HG02885 (cell line): Measurements from ENCODE around the gene SDHD.
"Not testable (repeated sequence)": the region's sequence is repeated elsewhere in the genome, so short reads cannot be mapped to it uniquely, and the experiment has no call there.

Experiments
- ATAC-seq: cut with Tn5 transposase; IDR thresholded peaks from one replicate; pipeline ENCODE4 v1.9.1; 2021; ENCODE audit warnings: mild to moderate bottlenecking; ENCODE audit not compliant: unreplicated experiment, poor library complexity

SDHD gene

GRCh38 chr11:112086422-112087191 lies at the start of gene SDHD, which contains the start of gene TIMM8B:
TSS of gene SDHD (plus strand) at chr11:112086873. CDS start at chr11:112086908, 35 bp downstream.
TSS of gene TIMM8B (minus strand) at chr11:112086756. CDS start at chr11:112086723, 33 bp downstream.
- peak; percentile 92 for ATAC-seq

GRCh38 chr11:112037527-112037926 lies 49.1 kb upstream of the SDHD start:
- no peak for ATAC-seq

DNA sequence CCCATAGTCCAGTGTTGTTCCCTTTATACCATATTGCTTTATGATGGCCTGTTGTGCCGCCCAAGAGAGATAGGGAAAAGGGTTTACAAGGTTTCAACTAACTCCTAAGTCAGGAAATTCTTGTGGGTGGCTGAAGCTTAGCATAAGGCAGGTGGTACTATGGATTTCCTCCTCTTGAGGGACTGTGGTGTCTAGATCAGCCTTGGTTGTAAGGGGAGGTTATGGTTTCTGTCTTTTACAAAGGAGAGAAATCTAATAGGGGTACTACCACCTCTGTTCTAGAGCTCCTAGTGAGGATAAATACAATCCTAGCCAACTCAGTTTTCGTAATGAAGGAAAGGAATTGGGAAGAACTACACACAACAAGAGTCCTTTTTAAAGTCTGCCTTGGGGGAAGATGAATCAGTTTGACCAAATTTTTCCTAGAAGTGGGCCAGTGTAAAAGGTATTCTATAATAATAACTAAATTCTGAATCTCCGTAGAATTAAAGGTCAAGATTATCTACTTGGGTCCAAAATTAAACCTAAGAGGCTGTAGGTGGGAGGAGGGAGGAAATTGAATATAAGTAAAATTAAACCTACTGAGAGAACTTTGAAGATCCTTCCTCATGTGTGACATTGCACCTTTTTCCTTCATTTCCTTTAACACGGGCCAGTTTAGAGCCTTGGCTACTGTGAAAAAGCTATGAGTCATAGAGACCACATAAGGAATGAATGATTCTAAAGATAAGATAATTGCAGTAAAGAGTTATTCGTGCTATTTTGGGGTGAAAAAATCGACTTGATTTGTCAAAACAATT lies 44.3 kb upstream of the SDHD start:
- no peak for ATAC-seq

DNA sequence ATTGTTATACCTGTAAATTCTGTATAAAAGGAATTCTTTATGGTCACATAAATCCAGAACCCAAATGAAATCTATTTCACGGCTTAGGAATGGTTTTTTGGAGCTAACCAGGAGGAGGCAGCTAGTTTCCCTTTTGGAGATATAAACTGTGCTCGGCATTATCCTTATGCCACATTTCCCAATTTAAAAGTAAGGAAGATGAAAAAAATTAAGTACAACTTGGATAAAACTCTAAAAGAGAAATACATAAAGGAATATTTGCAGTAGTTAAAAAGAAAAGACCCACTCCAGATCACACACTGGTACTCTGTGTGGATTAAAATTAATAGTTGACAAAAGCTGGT lies 43.7 kb upstream of the SDHD start:
- ATAC-seq, result no peak

GRCh38 chr11:112044961-112045360 lies 41.7 kb upstream of the SDHD start:
- no peak for ATAC-seq

GRCh38 chr11:112046647-112047046 lies 40.0 kb upstream of the SDHD start:
- not testable (repeated sequence) for ATAC-seq

DNA sequence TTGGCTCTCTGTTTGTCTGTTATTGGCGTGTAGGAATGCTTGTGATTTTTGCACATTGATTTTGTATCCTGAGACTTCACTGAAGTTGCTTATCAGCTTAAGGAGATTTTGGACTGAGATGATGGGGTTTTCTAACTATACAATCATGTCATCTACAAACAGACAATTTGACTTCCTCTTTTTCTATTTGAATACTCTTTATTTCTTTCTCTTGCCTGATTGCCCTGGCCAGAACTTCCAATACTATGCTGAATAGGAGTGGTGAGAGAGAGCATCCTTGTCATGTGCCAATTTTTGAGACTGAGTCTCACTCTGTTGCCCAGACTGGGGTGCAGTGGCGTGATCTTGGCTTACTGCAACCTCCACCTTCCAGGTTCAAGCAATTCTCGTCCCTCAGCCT lies 38.4 kb upstream of the SDHD start:
- not testable (repeated sequence) for ATAC-seq

DNA sequence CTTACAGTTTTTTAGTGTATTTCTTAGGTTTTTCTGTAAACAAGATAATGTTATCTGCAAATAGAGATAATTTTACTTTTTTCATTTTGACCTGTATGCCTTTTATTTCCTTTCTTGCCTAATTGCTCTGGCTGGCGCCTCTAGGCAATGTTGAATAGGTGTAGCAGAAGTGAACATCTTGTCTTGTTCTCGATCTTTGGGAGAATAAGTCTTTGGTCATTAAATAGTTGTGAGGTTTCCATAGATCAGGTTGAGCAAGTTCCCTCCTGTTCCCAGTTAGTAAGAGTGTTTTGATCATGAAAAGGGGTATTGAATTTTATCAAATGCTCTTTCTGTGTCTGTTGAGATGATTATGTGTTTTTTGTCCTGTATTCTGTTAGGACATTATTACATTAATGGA lies 36.9 kb upstream of the SDHD start:
- no peak for ATAC-seq

GRCh38 chr11:112050721-112051120 lies 36.0 kb upstream of the SDHD start:
- ATAC-seq, result peak; percentile 89

DNA sequence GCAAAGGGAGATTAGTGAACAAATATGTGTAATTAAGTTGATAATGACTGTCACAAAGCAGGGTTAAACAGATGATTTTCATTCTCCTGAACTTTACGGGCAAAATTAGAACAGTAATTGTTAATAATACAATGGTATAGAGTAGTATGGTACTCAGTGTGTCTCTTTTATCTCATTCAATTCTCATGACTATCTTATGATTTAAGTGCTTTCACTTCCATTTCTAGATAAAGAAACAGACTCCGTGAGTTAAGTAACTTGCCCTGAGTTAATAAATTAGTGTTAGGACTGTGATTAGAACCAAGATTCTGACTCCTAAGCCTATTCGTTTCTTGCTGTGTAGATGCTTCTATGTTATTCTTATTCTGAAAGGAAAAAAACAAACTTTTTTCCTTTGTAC lies 34.9 kb upstream of the SDHD start:
- ATAC-seq, result no peak

DNA sequence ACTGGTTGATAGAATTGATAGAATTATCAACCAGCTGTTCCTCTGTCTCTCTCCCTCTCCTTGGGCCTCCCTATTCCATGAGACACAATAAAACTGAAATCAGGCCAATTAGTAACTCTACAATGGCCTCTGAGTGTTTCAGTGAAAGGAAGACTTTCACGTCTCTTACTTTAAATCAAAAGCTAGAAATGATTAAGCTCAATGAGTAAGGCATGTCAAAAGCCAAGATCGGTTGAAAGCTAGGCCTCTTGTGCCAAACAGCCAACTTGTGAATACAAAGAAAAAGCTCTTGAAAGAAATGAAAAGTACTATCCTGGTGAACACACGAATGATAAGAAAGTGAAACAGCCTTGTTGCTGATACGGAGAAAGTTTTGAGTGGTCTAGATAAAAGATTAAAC lies 29.5 kb upstream of the SDHD start:
- ATAC-seq, result no peak

- ATAC-seq, result no peak
Observed at GRCh38 chr11:112058103-112058502, 28.6 kb upstream of the SDHD start.

GRCh38 chr11:112062923-112063322 lies 23.8 kb upstream of the SDHD start:
- ATAC-seq, result no peak

DNA sequence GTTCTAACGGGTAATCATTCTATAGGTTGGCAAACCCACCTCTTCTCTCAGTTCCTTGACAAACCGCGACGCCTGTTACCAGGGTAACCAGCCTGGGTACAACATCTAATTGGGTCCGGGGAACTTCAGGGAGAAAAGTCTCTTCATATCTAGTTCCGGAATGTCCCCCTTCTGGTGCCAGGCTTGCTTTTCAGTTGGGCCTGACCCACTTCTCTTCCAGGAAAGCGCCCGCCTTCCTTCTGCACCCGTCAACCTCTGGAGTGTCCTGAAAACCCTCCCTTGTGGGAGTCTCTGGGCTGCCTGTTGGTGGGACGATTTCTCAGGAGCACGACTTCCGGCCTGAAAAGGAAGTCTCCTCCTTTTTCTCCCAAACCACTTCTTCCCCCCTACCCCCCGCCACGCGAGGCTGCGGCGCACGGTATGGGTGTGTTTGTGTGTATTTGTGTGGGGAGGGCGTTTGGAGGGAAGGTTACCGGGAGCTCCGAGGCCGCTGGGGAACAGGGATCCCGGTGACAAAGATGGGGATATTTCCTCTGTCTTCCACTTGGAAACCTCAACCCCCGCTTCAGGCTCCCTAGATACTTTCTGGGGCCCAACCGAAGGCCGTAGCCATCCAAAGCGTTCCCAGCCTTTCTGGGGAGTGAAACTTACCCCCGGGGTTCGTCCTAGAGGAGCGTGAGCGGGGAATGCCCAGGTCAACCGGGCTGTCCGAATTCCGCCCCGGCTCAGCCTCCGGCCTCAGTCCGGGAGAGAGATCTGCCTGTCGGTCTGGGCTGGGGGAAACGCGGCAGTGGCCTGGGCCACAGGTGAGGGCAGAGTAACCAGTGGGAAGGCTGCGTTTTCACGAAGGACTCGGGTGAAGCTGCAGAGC lies 12.5 kb upstream of the SDHD start, which contains the start of the genes NKAPD1 and PIH1D2:
Gene NKAPD1, plus strand, starts transcription at position 359 of the 871 bp plus-strand sequence. CDS start 1,276 bp downstream, outside the sequence.
Gene PIH1D2, minus strand, starts transcription at position 77 of the 871 bp plus-strand sequence. CDS start 843 bp downstream, outside the sequence.
- ATAC-seq, result peak; percentile 90

DNA sequence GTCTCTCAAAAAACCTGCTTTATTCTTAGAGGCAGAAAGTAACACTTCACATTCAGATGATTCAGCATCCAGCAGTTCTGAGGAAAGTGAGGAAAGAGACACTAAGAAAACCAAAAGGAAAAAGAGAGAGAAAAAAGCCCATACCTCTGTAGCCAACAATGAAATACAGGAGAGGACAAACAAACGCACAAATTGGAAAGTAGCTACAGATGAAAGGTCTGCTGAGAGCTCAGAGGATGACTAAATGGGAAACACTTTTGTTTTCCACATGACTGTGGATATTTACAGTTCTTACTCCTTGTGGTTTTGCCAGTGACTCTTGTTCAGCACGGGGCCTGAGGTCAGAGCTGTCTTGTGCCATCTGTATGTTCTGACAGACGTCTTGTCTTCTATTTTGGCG lies 3.9 kb upstream of the SDHD start:
- no peak for ATAC-seq

DNA sequence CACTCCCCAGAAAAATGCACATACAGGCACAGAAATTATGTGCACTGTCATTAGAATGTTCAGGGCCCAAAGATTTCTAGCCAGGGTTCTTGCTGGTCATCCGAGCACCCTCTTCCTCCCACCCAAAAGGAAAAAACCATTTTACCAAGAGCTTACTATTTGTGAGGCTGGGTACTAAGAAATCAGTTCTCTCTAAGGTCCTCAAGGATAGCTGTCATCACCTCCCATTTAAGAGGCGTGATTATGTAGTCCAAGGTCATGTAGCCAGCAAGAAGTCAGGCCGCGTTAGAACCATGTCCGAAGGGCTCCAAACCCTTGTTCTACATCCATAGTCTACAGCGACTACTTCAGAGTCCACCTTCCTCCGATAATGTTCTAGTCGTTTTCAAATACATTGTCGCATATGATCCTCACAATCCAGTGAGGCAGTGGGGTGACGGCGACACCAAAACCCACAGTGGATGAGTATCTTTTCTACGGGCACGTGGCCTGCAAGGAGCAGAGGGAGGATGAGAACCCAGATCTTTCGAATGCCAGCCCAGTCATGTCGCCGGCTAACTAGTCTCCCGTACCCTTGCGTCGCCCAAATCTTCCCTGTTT lies 751 bp upstream of the SDHD start:
- ATAC-seq, result peak; percentile 34

DNA sequence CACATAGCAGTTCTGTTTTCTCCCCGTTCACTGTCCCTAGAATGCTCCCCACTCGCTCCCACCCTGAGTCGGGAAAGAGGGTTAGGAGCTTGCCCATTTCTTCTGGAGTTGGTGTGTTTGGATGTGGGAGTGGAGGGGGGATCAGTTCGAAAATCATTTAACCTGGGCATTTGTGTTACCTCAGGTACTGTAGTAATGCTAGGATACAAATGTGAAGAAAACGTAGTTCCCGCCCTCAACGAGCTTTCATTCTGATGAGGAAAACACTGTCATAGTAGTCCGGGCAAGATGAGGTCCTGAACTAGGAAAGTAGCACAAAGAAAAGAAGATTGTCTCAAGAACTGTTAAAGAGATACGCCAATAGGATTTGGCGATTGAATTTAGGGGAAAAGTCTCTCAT lies 539 bp downstream of the SDHD start:
- no peak for ATAC-seq

DNA sequence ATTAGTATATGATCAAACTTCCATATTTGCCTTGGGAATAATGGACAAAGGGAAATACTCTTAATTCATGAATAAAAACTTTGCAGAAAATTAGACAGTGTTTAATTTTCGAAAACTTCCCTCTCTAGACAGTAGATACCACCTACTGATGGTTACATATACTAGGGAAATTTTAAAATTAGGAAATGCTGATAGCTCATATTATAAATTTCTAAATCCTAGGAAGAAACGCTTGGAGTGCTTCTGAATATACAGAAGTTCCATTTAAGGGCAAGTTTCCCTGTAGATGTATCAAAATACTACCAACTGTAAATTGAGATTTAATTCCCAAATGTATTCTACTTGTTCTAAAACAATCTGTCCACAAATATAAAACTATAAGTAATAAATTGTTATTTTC lies 8.6 kb downstream of the SDHD start:
- not testable (repeated sequence) for ATAC-seq

DNA sequence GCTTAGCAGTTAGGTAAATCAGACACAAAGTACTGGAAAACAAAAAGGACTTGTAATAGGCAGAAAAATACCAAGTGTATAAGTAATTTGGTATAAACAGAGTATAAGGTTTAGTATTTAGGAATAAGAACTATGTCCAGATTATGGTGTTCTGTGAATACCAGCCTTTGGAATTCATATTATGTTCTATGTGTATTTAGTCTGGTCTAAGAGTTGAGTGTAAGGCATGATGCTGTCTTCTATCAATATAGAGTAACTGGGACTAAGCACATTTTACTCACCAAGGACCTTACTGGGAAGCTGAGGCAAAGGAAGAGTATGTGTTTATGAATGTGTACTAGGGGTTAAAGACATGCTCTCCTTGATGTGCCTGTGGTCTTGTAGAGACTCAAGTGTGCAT lies 9.5 kb downstream of the SDHD start:
- ATAC-seq, result no peak
